WERI-Rb-1 (cell line): ENCODE data around the gene GPRIN3.

Experiments
- DNase-seq: peaks from one replicate; pipeline ENCODE4 v3.0.0-alpha.2; 2020
- H3K27ac ChIP-seq: fragments of 250-450 bp; sonication (Bioruptor Pico); 2 replicates; pipeline ENCODE4 v1.5.1; 2020; ENCODE audit warnings: mild to moderate bottlenecking, moderate library complexity
- H3K27me3 ChIP-seq: fragments of 250-450 bp; sonication (Bioruptor Pico); 2 replicates; pipeline ENCODE4 v1.5.1; 2021; ENCODE audit warnings: mild to moderate bottlenecking, low read depth, moderate library complexity; ENCODE audit not compliant: insufficient read depth, severe bottlenecking
- H3K36me3 ChIP-seq: fragments of 250-450 bp; sonication (Bioruptor Pico); 2 replicates; pipeline ENCODE4 v1.5.1; 2020; ENCODE audit warnings: mild to moderate bottlenecking, moderate library complexity
- H3K4me3 ChIP-seq: 2 replicates; pipeline ENCODE4 v1.5.1; 2011; ENCODE audit warnings: low read depth, mild to moderate bottlenecking, control low read depth, low read length
- H3K9me3 ChIP-seq: fragments of 250-450 bp; sonication (Bioruptor Pico); 2 replicates; pipeline ENCODE4 v1.5.1; 2021; ENCODE audit warnings: mild to moderate bottlenecking, moderate library complexity; ENCODE audit not compliant: severe bottlenecking
- TF ChIP-seq, protein P1 (sequence below): IDR thresholded peaks from 2 replicates; pipeline ENCODE4 v1.5.1; 2011; ENCODE audit warnings: low read depth, mild to moderate bottlenecking, control low read depth, inconsistent platforms, low read length

Gene GPRIN3

DNA sequence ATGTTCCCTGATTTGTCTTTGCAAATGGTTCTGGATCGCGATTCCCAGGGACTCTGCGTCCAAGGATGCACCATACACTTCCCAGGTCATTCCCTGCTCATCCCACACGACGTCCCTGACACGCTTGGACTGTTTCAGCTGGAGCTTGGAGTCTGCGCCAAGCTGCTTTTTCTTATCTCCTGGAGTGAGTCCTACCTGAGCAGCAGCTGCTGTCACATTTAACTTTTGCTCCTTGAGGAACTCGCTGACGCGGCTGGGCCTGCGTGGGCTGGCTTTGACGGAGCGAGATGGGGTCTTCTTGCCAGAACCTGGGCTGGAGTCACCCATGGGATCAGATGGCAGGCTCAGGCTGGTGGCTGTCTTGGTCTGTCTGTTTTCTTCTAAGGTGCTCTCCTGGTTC is 59.6 kb downstream of the GPRIN3 start:
- TF ChIP-seq, protein P1, sequence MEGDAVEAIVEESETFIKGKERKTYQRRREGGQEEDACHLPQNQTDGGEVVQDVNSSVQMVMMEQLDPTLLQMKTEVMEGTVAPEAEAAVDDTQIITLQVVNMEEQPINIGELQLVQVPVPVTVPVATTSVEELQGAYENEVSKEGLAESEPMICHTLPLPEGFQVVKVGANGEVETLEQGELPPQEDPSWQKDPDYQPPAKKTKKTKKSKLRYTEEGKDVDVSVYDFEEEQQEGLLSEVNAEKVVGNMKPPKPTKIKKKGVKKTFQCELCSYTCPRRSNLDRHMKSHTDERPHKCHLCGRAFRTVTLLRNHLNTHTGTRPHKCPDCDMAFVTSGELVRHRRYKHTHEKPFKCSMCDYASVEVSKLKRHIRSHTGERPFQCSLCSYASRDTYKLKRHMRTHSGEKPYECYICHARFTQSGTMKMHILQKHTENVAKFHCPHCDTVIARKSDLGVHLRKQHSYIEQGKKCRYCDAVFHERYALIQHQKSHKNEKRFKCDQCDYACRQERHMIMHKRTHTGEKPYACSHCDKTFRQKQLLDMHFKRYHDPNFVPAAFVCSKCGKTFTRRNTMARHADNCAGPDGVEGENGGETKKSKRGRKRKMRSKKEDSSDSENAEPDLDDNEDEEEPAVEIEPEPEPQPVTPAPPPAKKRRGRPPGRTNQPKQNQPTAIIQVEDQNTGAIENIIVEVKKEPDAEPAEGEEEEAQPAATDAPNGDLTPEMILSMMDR = no peak
- peak; percentile 69 for DNase-seq
- no peaks in the 10 kb centered on the region for H3K27me3 ChIP-seq
- H3K36me3 ChIP-seq = peaks cover 36% of the 10 kb centered on the region
- H3K4me3 ChIP-seq = no peak overlapping the region
- H3K9me3 ChIP-seq = no peaks in the 10 kb centered on the region
- peak overlapping the region; percentile 30 for H3K27ac ChIP-seq

DNA sequence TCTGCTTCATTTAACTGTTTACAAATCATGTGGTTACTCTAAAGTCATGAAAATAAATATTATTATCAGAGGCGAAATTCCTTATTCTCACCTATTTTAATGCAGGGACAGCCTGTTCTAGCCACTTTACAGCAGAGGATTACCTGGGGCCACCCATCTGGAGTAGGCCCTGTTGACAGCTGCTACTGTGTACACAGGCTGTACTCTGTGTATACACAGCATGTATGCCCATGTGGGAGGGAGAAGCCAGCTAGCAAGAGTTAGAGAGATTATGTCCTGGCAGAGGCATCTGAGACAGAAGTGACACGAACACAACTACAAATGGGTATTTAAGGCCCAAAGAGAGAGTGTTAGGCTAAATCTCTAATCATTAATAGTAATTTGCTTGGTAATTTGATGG is 62.1 kb downstream of the GPRIN3 start:
- TF ChIP-seq, protein P1 = no peak
- no peaks in the 10 kb centered on the region for H3K27me3 ChIP-seq
- DNase-seq = peak; percentile 91
- H3K27ac ChIP-seq = peak overlapping the region; percentile 66
- no peak overlapping the region for H3K4me3 ChIP-seq
- no peaks in the 10 kb centered on the region for H3K9me3 ChIP-seq
- H3K36me3 ChIP-seq = peaks cover 36% of the 10 kb centered on the region

DNA sequence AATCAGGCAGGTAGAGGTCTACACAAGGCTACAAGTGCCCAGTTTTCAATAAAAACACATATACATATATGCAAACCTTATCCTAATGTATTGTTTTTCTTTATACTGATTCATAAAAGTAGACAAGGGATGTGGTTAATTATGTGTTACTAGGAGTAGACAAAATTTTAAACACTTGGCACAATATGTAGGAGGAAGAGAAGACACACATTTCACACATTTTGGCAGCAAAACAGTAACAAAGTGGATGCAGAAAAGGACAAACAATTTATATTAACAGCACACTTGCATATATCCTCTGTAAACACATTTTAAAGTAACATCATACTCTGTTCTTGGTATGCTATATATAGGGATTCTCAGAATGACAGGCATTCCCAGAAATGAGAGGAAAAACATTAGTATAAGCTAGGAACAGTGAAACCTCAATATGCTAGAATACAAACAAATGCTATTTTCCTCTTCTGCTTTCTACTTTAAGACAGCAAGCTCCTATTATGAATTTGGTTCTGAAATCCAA is 63.8 kb downstream of the GPRIN3 start:
- TF ChIP-seq, protein P1 = no peak
- Histone ChIP-seq H3K27me3 (no peaks in the 10 kb centered on the region), H3K36me3 (peaks cover 24% of the 10 kb centered on the region), H3K4me3 (no peak overlapping the region), H3K27ac (peak overlapping the region; percentile 8), H3K9me3 (no peaks in the 10 kb centered on the region)
- DNase-seq = no peak

DNA sequence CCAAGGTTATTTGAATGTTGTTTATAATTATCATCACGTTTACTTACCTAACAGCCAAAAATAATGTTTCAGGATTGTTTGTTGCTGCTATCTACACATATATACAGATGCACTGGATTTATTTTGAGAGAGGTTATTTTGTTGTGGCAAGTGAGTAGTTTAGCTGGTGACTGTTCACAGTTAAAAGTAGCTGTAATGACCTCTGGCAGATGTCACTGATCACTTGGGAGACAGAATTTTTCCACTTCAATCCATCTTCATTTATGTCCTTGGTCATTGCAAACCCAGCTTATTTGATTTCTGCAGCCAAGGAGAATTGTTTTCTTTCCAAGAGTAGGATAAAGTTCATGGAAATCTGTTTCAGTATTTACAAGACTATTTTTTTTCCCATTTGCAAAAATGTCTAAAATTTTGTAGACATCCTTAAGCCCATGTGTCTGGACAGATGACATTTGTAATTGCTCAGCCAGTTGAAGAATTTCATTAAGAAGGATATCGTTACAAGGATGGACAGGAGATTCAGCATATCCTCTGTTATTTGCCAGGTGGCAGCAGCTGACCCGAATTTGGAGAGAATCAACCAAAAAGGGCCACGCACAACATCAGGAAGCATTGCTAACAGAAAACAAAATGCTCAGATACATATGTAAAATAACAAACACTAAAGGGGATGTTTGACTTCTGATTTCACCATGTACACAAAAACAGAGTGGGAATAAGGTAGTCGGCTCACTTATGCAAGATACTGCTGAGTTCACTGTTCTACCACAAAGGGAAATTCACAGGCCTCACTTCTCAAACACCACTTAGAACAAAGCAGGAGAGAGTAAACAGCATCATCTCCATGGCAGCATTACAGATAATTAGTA is 64.5 kb downstream of the GPRIN3 start:
- H3K27me3 ChIP-seq = no peaks in the 10 kb centered on the region
- DNase-seq = no peak
- H3K27ac ChIP-seq = peak overlapping the region; percentile 8
- H3K4me3 ChIP-seq = no peak overlapping the region
- H3K9me3 ChIP-seq = no peaks in the 10 kb centered on the region
- TF ChIP-seq, protein P1 = no peak
- peaks cover 17% of the 10 kb centered on the region for H3K36me3 ChIP-seq

DNA sequence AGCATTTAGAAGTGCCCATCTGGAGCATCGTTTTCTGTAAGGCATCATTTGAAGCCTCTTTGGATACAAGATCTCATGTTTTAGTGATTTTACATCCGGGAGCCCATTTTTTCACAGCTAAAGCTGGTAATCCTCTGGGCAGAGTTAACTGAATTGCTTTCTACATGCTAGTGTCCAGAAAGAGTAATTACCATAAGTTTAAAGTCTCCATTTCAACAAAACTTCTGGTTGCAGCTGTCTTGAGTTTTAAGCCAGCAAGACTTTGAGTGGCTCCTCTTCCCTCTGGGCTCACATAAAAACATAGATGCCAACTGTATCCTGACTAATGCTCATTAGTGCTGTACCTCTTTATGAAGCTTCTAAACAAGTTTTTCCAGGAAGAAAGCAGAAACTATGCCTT is 65.4 kb downstream of the GPRIN3 start:
- Histone ChIP-seq H3K9me3 (no peaks in the 10 kb centered on the region), H3K4me3 (no peak overlapping the region), H3K36me3 (peaks cover 10% of the 10 kb centered on the region), H3K27ac (no peak overlapping the region), H3K27me3 (no peaks in the 10 kb centered on the region)
- DNase-seq = no peak
- TF ChIP-seq, protein P1 = no peak
